IPS DF 19.7 (cell line): Measurements from ENCODE around the gene TTLL4.

Experiments
- DNase-seq: peaks from one replicate; pipeline ENCODE4 v3.0.0-alpha.2; 2013; ENCODE audit warnings: low read depth, low spot score

Gene TTLL4

GRCh38 chr2:218717262-218717661, 6.6 kb downstream of the TTLL4 start:
- DNase-seq, result no peak

- no peak for DNase-seq
These were observed 7.4 kb downstream of the TTLL4 start for GRCh38 chr2:218718058-218718457.

- no peak for DNase-seq
These were observed 8.8 kb downstream of the TTLL4 start for GRCh38 chr2:218719457-218719856.

- DNase-seq, result no peak
These were observed 9.7 kb downstream of the TTLL4 start for GRCh38 chr2:218720048-218721041.

GRCh38 chr2:218721488-218721887, 10.9 kb downstream of the TTLL4 start:
- DNase-seq, result no peak

GRCh38 chr2:218721934-218722333, 11.3 kb downstream of the TTLL4 start:
- DNase-seq, result no peak

- no peak for DNase-seq
These were observed 11.8 kb downstream of the TTLL4 start for GRCh38 chr2:218722419-218722818.

GRCh38 chr2:218722876-218723785, 12.5 kb downstream of the TTLL4 start:
- DNase-seq, result no peak

- no peak for DNase-seq
These were observed 15.5 kb downstream of the TTLL4 start for GRCh38 chr2:218726004-218726574.

GRCh38 chr2:218727502-218728165, 17.0 kb downstream of the TTLL4 start:
- DNase-seq, result no peak

GRCh38 chr2:218729640-218730039, 19.0 kb downstream of the TTLL4 start:
- DNase-seq, result no peak

GRCh38 chr2:218732052-218732760, 21.6 kb downstream of the TTLL4 start:
- no peak for DNase-seq

GRCh38 chr2:218732761-218733158, 22.1 kb downstream of the TTLL4 start:
- no peak for DNase-seq

- DNase-seq, result no peak
These were observed 22.8 kb downstream of the TTLL4 start for GRCh38 chr2:218733171-218734021.

GRCh38 chr2:218734190-218734975, 23.7 kb downstream of the TTLL4 start:
- no peak for DNase-seq

GRCh38 chr2:218736531-218736930, 25.9 kb downstream of the TTLL4 start:
- DNase-seq, result no peak

GRCh38 chr2:218743068-218743467, 32.4 kb downstream of the TTLL4 start:
- DNase-seq, result no peak

- DNase-seq, result no peak
These were observed 34.0 kb downstream of the TTLL4 start for GRCh38 chr2:218744615-218745014.

- no peak for DNase-seq
These were observed 34.5 kb downstream of the TTLL4 start for GRCh38 chr2:218745160-218745558.
